Esophagus (tissue), 2 donors: Measurements from ENCODE around the gene SNAP25. TPM values are rescaled to one million over a fixed set of nuclear protein-coding genes. Genes with fewer than 3 reads are reported as not detected.

Experiments
- H3K27ac ChIP-seq, 2 donors: one replicate each; pipeline ENCODE4 v1.5.1; 2013; ENCODE audit warnings: low read depth in 2 of 2, mild to moderate bottlenecking in 2 of 2, inconsistent platforms in 1 of 2, low read length in 1 of 2, moderate library complexity in 1 of 2
- H3K27me3 ChIP-seq, 2 donors: one replicate each; pipeline ENCODE4 v1.6.1; 2013; ENCODE audit warnings: low read length in 2 of 2, control low read depth in 1 of 2, mild to moderate bottlenecking in 1 of 2; ENCODE audit not compliant: insufficient read depth in 2 of 2, control insufficient read depth in 1 of 2
- H3K36me3 ChIP-seq, 2 donors: one replicate each; pipeline ENCODE4 v1.6.1; 2013; ENCODE audit warnings: low read length in 1 of 2; ENCODE audit not compliant: control insufficient read depth in 2 of 2, insufficient read depth in 2 of 2
- H3K4me1 ChIP-seq, 2 donors: one replicate each; pipeline ENCODE4 v1.6.1; 2013; ENCODE audit warnings: low read length in 1 of 2; ENCODE audit not compliant: control insufficient read depth in 2 of 2, insufficient read depth in 2 of 2
- H3K4me3 ChIP-seq, 2 donors: one replicate each; pipeline ENCODE4 v1.5.1; 2013; ENCODE audit warnings: low read length in 2 of 2, mild to moderate bottlenecking in 2 of 2, low read depth in 1 of 2, moderate library complexity in 1 of 2
- H3K9me3 ChIP-seq, 2 donors: one replicate each; pipeline ENCODE4 v1.6.1; 2013; ENCODE audit warnings: mild to moderate bottlenecking in 2 of 2, low read depth in 1 of 2, low read length in 1 of 2, moderate library complexity in 1 of 2; ENCODE audit not compliant: control insufficient read depth in 2 of 2, insufficient read depth in 1 of 2
- WGBS, 2 donors: extraction: QIAGEN DNeasy Blood & Tissue Kit; methylation state at CpG; one replicate each; pipeline ENCODE4 v1.1.7; 2013; 5-methylcytosine and 5-hydroxymethylcytosine counted together
- polyA plus RNA-seq, 2 donors: library from polyadenylated mRNA; stranded (reverse); fragments of 200-250 nt; gene quantifications; one replicate each; pipeline ENCODE4 v1.2.3, GENCODE V29; 2013
- donor health status: healthy with polysubstance abuse.
- donor health status: Bipolar disorder and iron deficiency.

SNAP25 gene
- polyA plus RNA-seq, 2 donors: 0.06 to 0.12 TPM

DNA sequence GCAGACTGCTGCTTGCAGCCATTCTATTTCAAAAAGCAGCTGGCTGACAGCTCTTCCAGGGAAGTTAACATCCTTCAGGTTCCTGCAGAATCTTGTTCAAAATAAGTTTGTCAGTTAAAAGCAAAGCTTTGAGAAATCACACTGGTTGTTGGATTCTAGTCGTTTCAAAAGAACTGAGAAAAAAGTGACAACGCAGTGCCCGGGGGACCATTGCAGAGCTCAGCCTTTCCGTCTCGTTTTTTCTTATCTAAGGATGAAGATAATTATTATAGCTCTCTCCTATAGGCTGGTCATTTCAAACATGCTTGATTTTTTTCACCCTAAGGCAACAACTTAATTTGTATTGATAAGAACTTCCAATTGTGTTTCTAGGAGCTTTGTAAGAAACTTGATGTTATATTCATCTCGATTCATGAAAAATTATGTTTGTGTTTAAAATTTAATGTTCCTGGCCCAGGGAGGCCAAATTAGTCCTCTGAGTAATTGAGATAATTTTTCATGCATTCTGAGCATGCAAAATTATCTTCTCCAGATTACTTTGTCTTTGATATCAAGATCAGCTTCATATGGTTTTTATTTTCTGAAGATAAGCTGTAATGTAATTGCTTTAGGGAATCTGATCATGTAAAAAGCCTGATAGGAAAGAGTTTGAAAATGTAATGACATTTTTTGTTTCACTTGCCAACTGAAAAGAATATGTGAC lies 58.4 kb downstream of the SNAP25 start:
- no peaks in the 10 kb centered on the region for H3K27me3 ChIP-seq
- H3K27ac ChIP-seq: no peak overlapping the region
- no peaks in the 10 kb centered on the region for H3K4me1 ChIP-seq
- no peaks in the 10 kb centered on the region for H3K9me3 ChIP-seq
- 60 to 70% methylated on average over 6 of the region's 6 CpGs for WGBS, 2 donors
- H3K36me3 ChIP-seq: no peaks in the 10 kb centered on the region
- H3K4me3 ChIP-seq: no peak overlapping the region

DNA sequence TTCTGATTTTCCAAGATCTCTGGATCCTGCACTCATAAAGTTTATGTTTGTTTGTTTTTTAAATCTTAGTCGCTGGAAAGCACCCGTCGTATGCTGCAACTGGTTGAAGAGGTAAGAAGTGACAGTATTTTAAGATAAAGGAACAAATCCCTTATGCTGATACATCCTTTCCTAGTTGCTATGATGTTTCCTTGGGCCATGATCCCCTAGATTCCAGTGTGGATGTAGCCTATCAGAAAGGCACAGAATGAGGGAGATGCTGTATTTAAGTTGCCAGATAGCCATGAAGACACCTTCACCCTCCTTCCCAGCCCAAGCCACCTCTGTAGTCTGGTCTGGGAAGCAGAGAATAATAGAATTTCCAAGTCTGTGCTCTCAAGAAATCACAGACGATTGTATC lies 59.0 kb downstream of the SNAP25 start:
- H3K27me3 ChIP-seq: no peaks in the 10 kb centered on the region
- no peaks in the 10 kb centered on the region for H3K9me3 ChIP-seq
- H3K36me3 ChIP-seq: no peaks in the 10 kb centered on the region
- H3K4me3 ChIP-seq: no peak overlapping the region
- H3K27ac ChIP-seq: no peak overlapping the region
- 58 to 66% methylated on average over 4 of the region's 4 CpGs for WGBS, 2 donors
- H3K4me1 ChIP-seq: no peaks in the 10 kb centered on the region

DNA sequence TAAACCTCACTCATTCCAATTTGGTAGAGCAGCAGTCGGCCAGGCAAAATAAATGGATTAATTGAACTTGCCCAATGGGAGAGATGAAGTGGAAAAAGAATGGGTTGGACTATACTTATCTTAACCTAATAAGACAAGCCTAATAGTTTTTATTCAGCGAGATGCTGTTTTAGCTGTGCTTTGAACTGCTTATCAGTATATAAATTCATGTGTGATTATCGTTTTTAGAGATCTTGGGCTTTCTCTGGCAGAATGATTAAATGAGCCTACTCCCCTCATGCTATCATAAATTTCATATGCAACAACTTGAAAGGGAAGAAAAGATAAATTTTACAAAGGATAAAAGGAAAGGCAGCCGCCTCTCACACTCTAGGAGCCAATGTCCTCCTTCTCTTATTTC lies 59.8 kb downstream of the SNAP25 start:
- no peaks in the 10 kb centered on the region for H3K36me3 ChIP-seq
- 49 to 66% methylated on average over 4 of the region's 4 CpGs for WGBS, 2 donors
- no peak overlapping the region for H3K4me3 ChIP-seq
- H3K9me3 ChIP-seq: no peaks in the 10 kb centered on the region
- no peak overlapping the region for H3K27ac ChIP-seq
- H3K27me3 ChIP-seq: no peaks in the 10 kb centered on the region
- no peaks in the 10 kb centered on the region for H3K4me1 ChIP-seq

DNA sequence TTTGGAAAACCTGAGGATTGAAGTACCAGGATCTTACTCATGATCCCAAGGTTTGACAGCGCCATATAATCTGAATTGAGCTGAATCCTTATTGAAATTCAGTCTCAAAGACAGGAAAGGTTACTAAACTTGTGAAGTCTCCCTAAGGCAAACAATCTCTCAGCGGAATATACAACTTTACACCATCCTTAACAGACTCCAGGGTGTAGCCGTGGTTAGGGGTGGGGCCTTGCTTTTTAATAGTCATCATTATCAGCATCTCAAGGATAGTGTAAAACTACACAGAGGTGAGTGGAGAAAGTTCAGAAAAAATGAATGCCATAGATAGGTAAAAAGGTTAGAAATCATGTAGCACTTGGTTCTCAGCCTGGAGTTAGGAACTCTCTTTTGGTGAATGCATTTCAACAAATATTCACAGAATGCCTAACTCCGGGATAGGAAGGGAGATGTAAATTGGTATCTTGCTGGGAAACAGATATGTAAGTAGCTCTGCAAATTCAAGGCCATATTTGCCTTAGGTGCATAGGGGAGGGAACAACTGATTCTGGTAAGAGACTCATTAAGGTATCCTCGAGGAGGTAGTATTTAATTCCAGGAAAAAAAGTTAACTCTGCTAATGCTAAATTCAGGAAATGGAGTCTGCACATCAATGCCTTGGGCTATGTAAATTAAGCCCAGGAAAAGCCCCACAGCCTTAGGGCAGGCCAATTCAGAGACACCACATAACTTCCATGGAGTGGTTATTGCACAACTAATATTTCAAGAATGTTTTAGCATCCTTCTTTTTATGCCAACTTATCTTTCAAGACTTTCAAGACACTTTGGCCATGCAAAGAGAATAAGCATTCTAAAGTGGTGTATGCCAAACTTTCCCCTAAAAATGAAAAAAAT lies 61.6 kb downstream of the SNAP25 start:
- Histone ChIP-seq H3K4me3 (no peak overlapping the region), H3K4me1 (no peaks in the 10 kb centered on the region), H3K9me3 (no peaks in the 10 kb centered on the region), H3K27ac (no peak overlapping the region), H3K36me3 (no peaks in the 10 kb centered on the region), H3K27me3 (no peaks in the 10 kb centered on the region)
- 62% methylated on average over 5 of the region's 5 CpGs for WGBS, 2 donors

DNA sequence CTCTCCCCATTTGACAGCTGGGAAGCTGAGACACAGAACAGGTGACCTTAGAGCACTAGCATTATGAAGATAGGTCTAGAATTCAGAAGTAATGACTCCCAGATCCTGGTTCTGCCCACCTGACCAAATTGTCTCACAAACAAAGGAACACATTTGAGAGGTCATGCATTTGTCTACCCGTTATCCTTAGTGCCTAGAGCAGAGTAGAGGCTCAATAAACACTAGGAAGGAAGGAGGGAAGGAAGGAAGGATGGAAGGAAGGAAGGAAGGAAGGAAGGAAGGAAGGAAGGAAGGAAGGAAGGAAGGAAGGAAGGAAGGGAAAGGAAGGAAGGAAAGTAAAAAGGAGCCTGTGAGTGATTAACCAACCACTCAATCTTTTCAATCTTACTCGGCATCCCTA lies 63.3 kb downstream of the SNAP25 start:
- Histone ChIP-seq H3K27me3 (no peaks in the 10 kb centered on the region), H3K27ac (no peak overlapping the region), H3K9me3 (no peaks in the 10 kb centered on the region), H3K4me1 (no peaks in the 10 kb centered on the region), H3K36me3 (no peaks in the 10 kb centered on the region), H3K4me3 (no peak overlapping the region)
- WGBS, 2 donors: 60 to 66% methylated on average over 2 of the region's 2 CpGs

DNA sequence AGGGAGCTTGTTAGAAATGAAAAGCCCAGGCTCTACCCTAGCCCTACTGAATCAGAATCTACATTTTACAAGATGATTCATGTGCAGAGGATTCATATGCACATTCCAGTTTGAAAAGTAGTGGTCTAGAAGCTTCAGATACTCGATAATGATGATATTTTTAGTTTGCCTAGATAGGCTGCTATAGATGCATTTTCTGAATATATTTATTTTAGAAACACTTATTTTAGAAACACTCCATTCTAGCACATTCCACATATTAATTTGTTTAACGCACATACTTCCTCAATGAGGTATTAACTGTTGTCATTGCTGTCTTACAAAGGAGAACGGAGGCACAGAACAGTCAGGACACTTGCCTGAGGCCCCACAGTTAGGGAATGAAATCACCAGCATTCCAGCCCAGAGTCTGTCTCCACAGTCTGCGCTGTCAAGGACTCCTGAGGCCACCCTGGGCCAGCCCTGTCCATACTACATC lies 64.4 kb downstream of the SNAP25 start:
- Histone ChIP-seq H3K27ac (no peak overlapping the region), H3K9me3 (no peaks in the 10 kb centered on the region), H3K4me1 (no peaks in the 10 kb centered on the region), H3K36me3 (no peaks in the 10 kb centered on the region), H3K4me3 (no peak overlapping the region), H3K27me3 (no peaks in the 10 kb centered on the region)
- 81% methylated on average over 4 of the region's 4 CpGs for WGBS, 2 donors

DNA sequence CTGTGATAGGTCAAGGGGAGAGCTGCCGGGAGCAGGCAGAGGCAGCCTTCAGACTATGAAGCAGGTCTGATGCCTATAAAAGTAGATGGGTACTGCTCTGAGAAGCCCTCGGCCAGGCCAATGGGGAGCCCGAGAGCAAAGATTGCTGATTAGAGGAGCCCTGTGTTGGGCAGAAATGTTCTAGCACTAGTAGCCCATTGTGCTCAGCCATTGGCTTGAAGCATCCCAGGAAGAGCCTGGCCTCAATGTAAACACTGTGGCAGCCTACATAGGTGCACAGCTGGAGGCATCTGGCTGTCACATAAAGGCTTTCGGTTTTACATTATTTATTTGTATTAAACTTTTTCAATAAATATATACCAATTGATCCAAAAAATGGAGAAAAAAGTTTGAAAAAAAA lies 67.7 kb downstream of the SNAP25 start:
- no peaks in the 10 kb centered on the region for H3K36me3 ChIP-seq
- H3K27ac ChIP-seq: no peak overlapping the region
- no peak overlapping the region for H3K4me3 ChIP-seq
- no peaks in the 10 kb centered on the region for H3K9me3 ChIP-seq
- H3K4me1 ChIP-seq: no peaks in the 10 kb centered on the region
- 79 to 81% methylated on average over 4 of the region's 4 CpGs for WGBS, 2 donors
- H3K27me3 ChIP-seq: no peaks in the 10 kb centered on the region

DNA sequence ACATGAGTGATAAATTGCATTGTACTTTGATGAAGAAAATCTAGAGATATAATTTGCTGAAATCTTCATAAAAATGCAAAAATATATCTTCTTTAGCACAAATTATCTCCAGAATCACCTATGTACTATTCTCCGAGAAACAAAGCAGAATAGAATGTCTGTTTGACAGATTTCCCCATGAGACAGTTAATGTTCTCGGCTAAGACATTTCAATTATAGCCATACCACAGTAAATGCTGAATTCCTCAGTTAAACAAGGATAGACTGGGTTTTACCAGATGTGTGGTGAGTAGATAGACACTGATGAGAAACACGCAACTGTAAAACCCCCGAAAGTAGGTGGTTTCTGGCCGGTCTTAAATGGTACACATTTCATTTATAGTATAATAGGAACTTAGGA lies 69.8 kb downstream of the SNAP25 start:
- no peaks in the 10 kb centered on the region for H3K4me1 ChIP-seq
- H3K9me3 ChIP-seq: no peaks in the 10 kb centered on the region
- no peaks in the 10 kb centered on the region for H3K36me3 ChIP-seq
- H3K27me3 ChIP-seq: no peaks in the 10 kb centered on the region
- no peak overlapping the region for H3K27ac ChIP-seq
- WGBS, 2 donors: 89 to 91% methylated on average over 5 of the region's 5 CpGs
- H3K4me3 ChIP-seq: no peak overlapping the region

DNA sequence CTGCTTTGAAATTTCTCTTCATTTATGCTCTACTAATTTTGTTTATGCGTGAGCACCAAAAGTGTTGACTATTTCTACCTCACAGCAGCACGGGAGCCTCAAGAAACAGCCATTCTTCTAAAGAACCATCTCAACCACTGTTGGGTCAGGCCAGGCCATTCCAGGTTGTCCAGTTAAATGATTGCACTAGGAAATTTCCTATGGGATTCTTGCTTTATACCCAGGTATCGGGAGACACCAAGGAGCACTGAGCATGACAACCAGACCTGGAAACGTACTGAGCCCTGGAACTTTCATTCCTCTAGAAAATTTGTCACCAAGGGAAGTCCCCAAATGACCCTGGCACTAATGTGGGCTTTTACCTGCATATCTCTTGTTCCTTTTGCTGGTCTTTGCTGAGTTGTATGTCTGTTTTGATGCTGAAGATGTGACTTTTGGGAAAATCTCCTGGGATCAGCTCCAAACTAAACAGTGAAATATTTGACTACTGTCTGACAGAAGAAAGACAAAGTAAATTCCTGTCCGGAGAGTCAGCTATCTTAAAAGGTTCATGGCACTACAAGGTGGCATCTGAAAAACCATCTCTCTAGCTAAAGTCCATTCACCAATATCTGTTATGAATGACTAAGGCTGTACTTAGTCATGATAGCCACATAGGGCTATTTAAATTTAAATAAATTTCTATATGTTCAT lies 70.5 kb downstream of the SNAP25 start:
- Histone ChIP-seq H3K27me3 (no peaks in the 10 kb centered on the region), H3K27ac (no peak overlapping the region), H3K4me3 (no peak overlapping the region), H3K36me3 (no peaks in the 10 kb centered on the region), H3K4me1 (no peaks in the 10 kb centered on the region), H3K9me3 (no peaks in the 10 kb centered on the region)
- WGBS, 2 donors: 77 to 85% methylated on average over 5 of the region's 5 CpGs
